Measurements from ENCODE around the gene DNAJC18. TPM values are rescaled to one million over a fixed set of nuclear protein-coding genes. Genes with fewer than 3 reads are reported as not detected.

The DNAJC18 gene
- total RNA-seq, 3 donors from 2014 or later, result 4.2 to 10.3 (median 5.1) TPM

GRCh38 chr5:139430015-139430414, 9.3 kb downstream of the DNAJC18 start:
- TF ChIP-seq CTCF (IDR thresholded peaks at IDR 0.05), result no peak
- Histone ChIP-seq H3K4me3 (no peak overlapping the region), H3K9me3 (no peaks in the 10 kb centered on the region), H3K4me1 (ENCODE audit: low read depth) (no peaks in the 10 kb centered on the region), H3K36me3 (ENCODE audit: low read depth) (no peaks in the 10 kb centered on the region)
- ATAC-seq, result no peak
- intact Hi-C loops (cut with DNase I, micrococcal nuclease), result no loop called here
- no peak for DNase-seq

DNA sequence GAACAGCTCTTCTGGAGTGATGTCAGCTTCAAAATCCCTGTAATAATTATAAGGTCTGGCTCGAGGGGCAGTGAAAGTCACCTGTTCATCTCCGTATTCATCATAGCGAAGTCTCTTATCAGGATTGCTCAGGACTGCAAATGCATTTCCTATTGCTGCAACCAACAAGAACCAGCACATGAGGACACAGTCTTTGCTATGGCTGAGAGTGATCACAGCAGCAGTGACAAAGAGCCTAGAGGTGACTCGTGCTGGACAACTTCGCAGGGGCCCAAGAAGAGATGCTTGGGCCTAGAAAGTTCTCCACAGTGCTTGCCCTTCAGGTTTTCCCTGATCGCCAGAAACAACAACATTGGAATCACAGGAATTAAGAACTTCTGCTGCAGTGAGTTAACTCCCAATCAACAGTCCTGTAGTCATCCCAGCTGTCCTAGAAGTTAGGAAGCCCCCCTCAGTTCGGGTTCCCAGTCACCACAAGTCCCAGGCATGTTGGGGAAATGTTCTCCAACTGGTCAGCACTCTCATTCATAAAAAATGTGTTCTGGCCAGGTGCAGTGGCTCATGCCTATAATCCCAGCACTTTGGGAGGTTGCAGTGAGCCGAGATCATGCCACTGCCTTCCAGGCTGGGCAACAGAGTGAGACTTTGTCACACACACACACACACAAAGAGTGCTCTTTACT, 13.0 kb downstream of the DNAJC18 start:
- DNase-seq, result no peak
- intact Hi-C loops (cut with DNase I, micrococcal nuclease), result no loop called here
- TF ChIP-seq CTCF (IDR thresholded peaks at IDR 0.05), result no peak
- H3K4me1 ChIP-seq (ENCODE audit: low read depth), result no peaks in the 10 kb centered on the region
- no peak for ATAC-seq
- H3K9me3 ChIP-seq, result no peaks in the 10 kb centered on the region
- H3K4me3 ChIP-seq, result no peak overlapping the region
- H3K36me3 ChIP-seq (ENCODE audit: low read depth), result no peaks in the 10 kb centered on the region

DNA sequence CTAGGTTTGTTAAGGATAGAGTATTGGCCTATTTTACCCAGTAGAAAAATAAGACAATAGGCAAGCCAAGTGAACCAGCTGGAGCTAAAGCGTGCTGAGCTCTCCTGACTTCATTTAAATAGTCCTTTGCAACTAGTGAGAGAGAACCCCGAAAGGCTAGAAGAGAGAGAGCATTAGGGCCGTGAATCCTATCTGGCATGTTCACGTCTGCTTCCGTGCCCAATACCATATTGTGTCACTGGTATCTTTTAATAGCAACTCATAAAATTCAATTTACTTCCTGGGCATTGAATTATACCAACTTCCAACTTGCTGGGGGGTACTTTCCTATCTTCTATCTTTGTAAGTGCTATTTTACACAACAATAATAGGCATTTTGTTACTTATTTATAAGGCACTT, 13.8 kb downstream of the DNAJC18 start:
- H3K9me3 ChIP-seq, result no peaks in the 10 kb centered on the region
- no peaks in the 10 kb centered on the region for H3K4me1 ChIP-seq (ENCODE audit: low read depth)
- intact Hi-C loops (cut with DNase I, micrococcal nuclease), result no loop called here
- TF ChIP-seq CTCF (IDR thresholded peaks at IDR 0.05), result no peak
- DNase-seq (no peak), ATAC-seq (no peak)
- no peak overlapping the region for H3K4me3 ChIP-seq
- H3K36me3 ChIP-seq (ENCODE audit: low read depth), result no peaks in the 10 kb centered on the region

DNA sequence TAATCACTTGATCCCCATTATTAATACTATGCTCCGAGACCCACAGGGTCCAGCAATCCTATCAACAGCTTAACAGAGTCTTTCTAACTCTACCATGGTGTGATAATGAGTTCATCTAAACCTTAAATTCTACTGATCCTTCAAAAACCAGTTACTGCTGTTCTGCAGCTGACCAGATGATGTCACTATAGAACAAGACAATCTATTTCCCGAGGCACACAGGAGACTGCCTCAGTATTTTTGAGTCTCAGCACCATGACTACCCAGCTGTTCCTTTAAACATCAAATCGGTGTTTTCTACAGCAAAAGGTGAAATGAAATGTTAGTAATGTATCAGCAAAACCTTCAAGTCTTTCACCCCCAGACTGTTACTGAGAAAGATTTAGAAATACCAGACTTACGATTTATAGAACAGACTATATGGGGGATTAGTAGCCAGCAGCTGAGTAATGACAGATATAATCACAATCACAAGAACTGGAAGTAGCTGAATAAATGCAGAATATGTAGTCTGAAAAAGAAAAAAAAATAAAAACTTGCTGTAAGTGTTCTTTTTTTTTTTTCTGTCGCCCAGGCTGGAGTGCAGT, 16.9 kb downstream of the DNAJC18 start:
- DNase-seq (peak in 1 of 3 donors; percentile 81), ATAC-seq (peak; percentile 71)
- H3K4me3 ChIP-seq, result no peak overlapping the region
- H3K9me3 ChIP-seq, result no peaks in the 10 kb centered on the region
- no peaks in the 10 kb centered on the region for H3K36me3 ChIP-seq (ENCODE audit: low read depth)
- TF ChIP-seq CTCF (IDR thresholded peaks at IDR 0.05), result peak; percentile 49
- peaks cover 20% of the 10 kb centered on the region for H3K4me1 ChIP-seq (ENCODE audit: low read depth)
- intact Hi-C loops (cut with DNase I, micrococcal nuclease), result loop anchor here (2.0 to 5.0 kb wide), 2 partner anchors 90 to 95 kb away; no protein-coding TSS in a partner anchor

GRCh38 chr5:139419226-139420192, 19.8 kb downstream of the DNAJC18 start:
- no peaks in the 10 kb centered on the region for H3K9me3 ChIP-seq
- H3K36me3 ChIP-seq (ENCODE audit: low read depth), result no peaks in the 10 kb centered on the region
- DNase-seq (peak in 1 of 3 donors; percentile 48), ATAC-seq (peak; percentile 77)
- intact Hi-C loops (cut with DNase I, micrococcal nuclease), result loop anchor here in 1 of 2 donors (5.0 kb wide), 1 partner anchor 98 kb away; no protein-coding TSS in a partner anchor
- H3K4me3 ChIP-seq, result no peak overlapping the region
- TF ChIP-seq CTCF (IDR thresholded peaks at IDR 0.05), result no peak
- H3K4me1 ChIP-seq (ENCODE audit: low read depth), result peaks cover 32% of the 10 kb centered on the region
